Common myeloid progenitor, CD34-positive (primary cell): Measurements from ENCODE around the gene CCDC187.
A peak's percentile ranks its signal among the peaks of the same experiment; 100 is the strongest.

Source experiments
- CTCF ChIA-PET: fragments of 350-600 bp; sonication (Branson Sonifier 250); formaldehyde crosslinking; loops from one replicate; lab custom pipeline; 2021; ENCODE audit warnings: antibody characterized with exemption; lab: Charles Lee
- POLR2A ChIA-PET: fragments of 350-600 bp; sonication (Branson Sonifier 250); formaldehyde crosslinking; loops from one replicate; lab custom pipeline; 2021; ENCODE audit warnings: antibody characterized with exemption; lab: Charles Lee
- DNase-seq, 3 donors: peaks; one replicate each; pipeline versions ENCODE4 v3.0.0 to v3.0.0-alpha.2; 2013
- H3K27ac ChIP-seq, 2 experiments: 1 replicate in 1 of 2; 2 replicates in 1 of 2; pipeline ENCODE4 v1.7.0; 2013; ENCODE audit warnings: inconsistent platforms in 2 of 2, low read length in 2 of 2, mild to moderate bottlenecking in 2 of 2, low read depth in 1 of 2, moderate library complexity in 1 of 2; ENCODE audit not compliant: severe bottlenecking in 2 of 2, insufficient read depth in 1 of 2, poor library complexity in 1 of 2
- H3K27me3 ChIP-seq, 5 experiments: replicated peaks in 2 of 5; 1 replicate in 3 of 5; 2 replicates in 2 of 5; pipeline versions ENCODE4 v1.6.1 to v1.7.0; 2013; ENCODE audit warnings: low read length in 4 of 5, mild to moderate bottlenecking in 2 of 5, moderate library complexity in 2 of 5, inconsistent platforms in 1 of 5; ENCODE audit not compliant: insufficient read depth in 5 of 5, control insufficient read depth in 4 of 5
- H3K36me3 ChIP-seq, 4 experiments: 1 replicate in 2 of 4; 2 replicates in 2 of 4; pipeline versions ENCODE4 v1.6.1 to v1.7.0; 2013; ENCODE audit warnings: low read length in 3 of 4, control low read depth in 1 of 4, mild to moderate bottlenecking in 1 of 4; ENCODE audit not compliant: control insufficient read depth in 4 of 4, insufficient read depth in 4 of 4
- H3K4me1 ChIP-seq, 4 experiments: 1 replicate in 3 of 4; 2 replicates in 1 of 4; pipeline versions ENCODE4 v1.6.1 to v1.7.1; 2013; ENCODE audit warnings: low read length in 3 of 4, mild to moderate bottlenecking in 3 of 4, control low read depth in 1 of 4, inconsistent platforms in 1 of 4, moderate library complexity in 1 of 4; ENCODE audit not compliant: control insufficient read depth in 4 of 4, insufficient read depth in 4 of 4; ENCODE audit errors: control extremely low read depth in 1 of 4
- H3K4me3 ChIP-seq, 7 experiments: 1 replicate in 4 of 7; 2 replicates in 3 of 7; pipeline versions ENCODE4 v1.5.1 to v1.7.0; 2013; ENCODE audit warnings: mild to moderate bottlenecking in 7 of 7, low read length in 6 of 7, moderate library complexity in 6 of 7, inconsistent platforms in 2 of 7, low read depth in 2 of 7, control low read depth in 1 of 7; ENCODE audit not compliant: insufficient read depth in 4 of 7, control insufficient read depth in 1 of 7; ENCODE audit errors: extremely low read depth in 1 of 7
- H3K9me3 ChIP-seq, 5 experiments: 1 replicate in 4 of 5; 2 replicates in 1 of 5; pipeline versions ENCODE4 v1.6.1 to v1.7.1; 2013; ENCODE audit warnings: low read length in 4 of 5, mild to moderate bottlenecking in 2 of 5, inconsistent platforms in 1 of 5, low read depth in 1 of 5, moderate library complexity in 1 of 5; ENCODE audit not compliant: control insufficient read depth in 4 of 5, insufficient read depth in 2 of 5; ENCODE audit errors: control extremely low read depth in 1 of 5
- WGBS: methylation state at CpG from one replicate; pipeline ENCODE4 v1.1.5; 2013; ENCODE audit not compliant: insufficient coverage; 5-methylcytosine and 5-hydroxymethylcytosine counted together

Gene CCDC187

GRCh38 chr9:136235709-136236455 lies 68.0 kb downstream of the CCDC187 start:
- no peaks in the 10 kb centered on the region for H3K9me3 ChIP-seq
- POLR2A ChIA-PET: no interaction called here
- WGBS: 97% methylated on average over 22 of the region's 27 CpGs
- H3K36me3 ChIP-seq: peaks cover 0 to 29% (median 16%) of the 10 kb centered on the region in 4 experiments
- no peak overlapping the region for H3K27ac ChIP-seq
- H3K27me3 ChIP-seq: no peaks in the 10 kb centered on the region
- H3K4me1 ChIP-seq: peaks cover 7 to 59% (median 58%) of the 10 kb centered on the region in 4 experiments
- no peak overlapping the region for H3K4me3 ChIP-seq
- DNase-seq: no peak
- CTCF ChIA-PET: interaction anchor here (0.8 kb wide), 1 partner anchor 91 kb away, joined by 3 read pairs; no protein-coding TSS in a partner anchor

- Histone ChIP-seq H3K36me3 (peaks cover 0 to 30% (median 17%) of the 10 kb centered on the region in 4 experiments), H3K4me3 (no peak overlapping the region), H3K9me3 (no peaks in the 10 kb centered on the region), H3K4me1 (peaks cover 7 to 65% (median 59%) of the 10 kb centered on the region in 4 experiments), H3K27ac (no peak overlapping the region), H3K27me3 (no peaks in the 10 kb centered on the region)
- ChIA-PET POLR2A (no interaction called here), CTCF (interaction anchor here (1.2 to 1.6 kb wide), 2 partner anchors 10 to 50 kb away, joined by 3 to 6 read pairs; no protein-coding TSS in a partner anchor)
- DNase-seq: no peak
- 95% methylated on average over 15 of the region's 17 CpGs for WGBS
Observed at GRCh38 chr9:136235171-136235570, 68.7 kb downstream of the CCDC187 start.

- Histone ChIP-seq H3K4me3 (no peak overlapping the region), H3K36me3 (peaks cover 0 to 30% (median 17%) of the 10 kb centered on the region in 4 experiments), H3K4me1 (peaks cover 7 to 65% (median 59%) of the 10 kb centered on the region in 4 experiments), H3K9me3 (no peaks in the 10 kb centered on the region), H3K27me3 (no peaks in the 10 kb centered on the region), H3K27ac (no peak overlapping the region)
- 93% methylated on average over 21 of the region's 21 CpGs for WGBS
- ChIA-PET CTCF (interaction anchor here (1.2 to 1.6 kb wide), 2 partner anchors 10 to 51 kb away, joined by 3 to 6 read pairs; no protein-coding TSS in a partner anchor), POLR2A (no interaction called here)
- no peak for DNase-seq
Observed at GRCh38 chr9:136234597-136234996, 69.3 kb downstream of the CCDC187 start.

- H3K9me3 ChIP-seq: no peaks in the 10 kb centered on the region
- ChIA-PET CTCF (interaction anchor here (1.2 to 1.6 kb wide), 2 partner anchors 9 to 52 kb away, joined by 3 to 6 read pairs; no protein-coding TSS in a partner anchor), POLR2A (no interaction called here)
- H3K27ac ChIP-seq: no peak overlapping the region
- whole genome bisulfite sequencing: 77% methylated on average over 14 of the region's 14 CpGs
- H3K36me3 ChIP-seq: peaks cover 0 to 30% (median 17%) of the 10 kb centered on the region in 4 experiments
- no peak overlapping the region for H3K4me3 ChIP-seq
- DNase-seq: peak in 1 of 3 donors; percentile 21
- H3K4me1 ChIP-seq: peaks cover 7 to 58% (median 55%) of the 10 kb centered on the region in 4 experiments
- no peaks in the 10 kb centered on the region for H3K27me3 ChIP-seq
Observed at GRCh38 chr9:136233868-136234267, 70.0 kb downstream of the CCDC187 start.

GRCh38 chr9:136233411-136233810 lies 70.5 kb downstream of the CCDC187 start:
- H3K27me3 ChIP-seq: no peaks in the 10 kb centered on the region
- peaks cover 0 to 32% (median 18%) of the 10 kb centered on the region in 4 experiments for H3K36me3 ChIP-seq
- DNase-seq: peak in 2 of 3 donors; percentile 33 to 53
- CTCF ChIA-PET: interaction anchor here (1.6 kb wide), 1 partner anchor 9 kb away, joined by 6 read pairs; no protein-coding TSS in a partner anchor
- H3K27ac ChIP-seq: peak overlapping the region; percentile 73 to 88
- no peaks in the 10 kb centered on the region for H3K9me3 ChIP-seq
- POLR2A ChIA-PET: no interaction called here
- peaks cover 7 to 54% (median 50%) of the 10 kb centered on the region in 4 experiments for H3K4me1 ChIP-seq
- peak overlapping the region in 1 of 7 experiments; percentile 37 for H3K4me3 ChIP-seq
- WGBS: 14% methylated on average over 14 of the region's 15 CpGs

- peaks cover 7 to 49% (median 46%) of the 10 kb centered on the region in 4 experiments for H3K4me1 ChIP-seq
- no peaks in the 10 kb centered on the region for H3K9me3 ChIP-seq
- CTCF ChIA-PET: no interaction called here
- peak in 2 of 3 donors; percentile 28 to 48 for DNase-seq
- H3K4me3 ChIP-seq: peak overlapping the region in 2 of 7 experiments; percentile 29 to 37
- POLR2A ChIA-PET: no interaction called here
- H3K27me3 ChIP-seq: no peaks in the 10 kb centered on the region
- H3K27ac ChIP-seq: peak overlapping the region; percentile 73 to 88
- H3K36me3 ChIP-seq: peaks cover 0 to 33% (median 18%) of the 10 kb centered on the region in 4 experiments
- 42% methylated on average over 9 of the region's 10 CpGs for WGBS
Observed at GRCh38 chr9:136232969-136233368, 70.9 kb downstream of the CCDC187 start.
